Gastroesophageal sphincter (tissue), 4 donors: ENCODE results near the gene BSPH1. TPM values are rescaled to one million over a fixed set of nuclear protein-coding genes. Genes with fewer than 3 reads are reported as not detected.

Source experiments
- ATAC-seq: fragments of 150-250 bp; one replicate; pipeline ENCODE4 v1.9.1; 2016; ENCODE audit warnings: mild to moderate bottlenecking, moderate library complexity
- H3K27ac ChIP-seq, 4 donors: fragments of 200-600 bp; sonication (generic) in 3 of 4; 1 replicate in 3 of 4; 2 replicates in 1 of 4; pipeline ENCODE4 v1.5.1; 2016 to 2019
- H3K27me3 ChIP-seq: fragments of 200-600 bp; sonication (generic); one replicate; pipeline ENCODE4 v1.5.1; 2019
- H3K36me3 ChIP-seq, 2 donors: fragments of 200-600 bp; sonication (generic); one replicate each; pipeline ENCODE4 v1.5.1; 2019; ENCODE audit warnings: control low read depth in 1 of 2
- H3K4me1 ChIP-seq, 3 donors: fragments of 200-600 bp; sonication (generic); 1 replicate in 2 of 3; 2 replicates in 1 of 3; pipeline ENCODE4 v1.5.1; 2016 to 2019; ENCODE audit warnings: control low read depth in 2 of 3
- H3K4me3 ChIP-seq, 2 donors: fragments of 200-600 bp; sonication (generic); one replicate each; pipeline ENCODE4 v1.5.1; 2019; ENCODE audit warnings: mild to moderate bottlenecking in 1 of 2, moderate library complexity in 1 of 2
- H3K9me3 ChIP-seq, 3 donors: fragments of 200-600 bp; sonication (generic); one replicate each; pipeline ENCODE4 v1.5.1; 2017 to 2019; ENCODE audit warnings: control low read depth in 2 of 3
- CTCF ChIP-seq, 4 experiments: fragments of 200-600 bp in 2 of 4; fragments of 450-650 bp in 2 of 4; sonication (generic) in 1 of 4; IDR thresholded peaks; one replicate each; pipeline ENCODE4 v1.5.1; 2017 to 2019; ENCODE audit warnings: antibody characterized with exemption in 4 of 4, mild to moderate bottlenecking in 2 of 4, moderate library complexity in 2 of 4
- EP300 ChIP-seq: sonication (generic); formaldehyde crosslinking; IDR thresholded peaks from one replicate; pipeline ENCODE4 v1.6.1; 2017; ENCODE audit warnings: antibody characterized with exemption, mild to moderate bottlenecking
- POLR2A ChIP-seq, 2 donors: fragments of 450-650 bp; IDR thresholded peaks; one replicate each; pipeline ENCODE4 v1.6.1; 2017; ENCODE audit warnings: antibody characterized with exemption in 2 of 2, mild to moderate bottlenecking in 2 of 2, moderate library complexity in 1 of 2
- POLR2AphosphoS5 ChIP-seq: sonication (generic); formaldehyde crosslinking; IDR thresholded peaks from one replicate; pipeline ENCODE4 v1.6.1; 2017; ENCODE audit warnings: antibody characterized with exemption
- WGBS, 2 donors: methylation state at CpG; one replicate each; pipeline ENCODE4 v1.1.5; 2018; ENCODE audit warnings: low coverage in 1 of 2; 5-methylcytosine and 5-hydroxymethylcytosine counted together
- total RNA-seq, 4 donors: library from RNA; depleted of rRNA; stranded (reverse); fragments of >200 nt; gene quantifications; one replicate each; pipeline ENCODE4 v1.1.0, GENCODE V29; 2016

Gene BSPH1
- total RNA-seq, 4 donors from 2014 or later = not detected

- Histone ChIP-seq H3K36me3 (no peaks in the 10 kb centered on the region), H3K27me3 (peaks cover 42% of the 10 kb centered on the region), H3K27ac (no peak overlapping the region), H3K4me3 (no peak overlapping the region), H3K9me3 (no peaks in the 10 kb centered on the region), H3K4me1 (no peaks in the 10 kb centered on the region)
- TF ChIP-seq EP300 (no peak), POLR2A (IDR thresholded peaks at IDR 0.05) (no peak), CTCF (IDR thresholded peaks at IDR 0.05) (no peak), POLR2AphosphoS5 (no peak)
- ATAC-seq = no peak
- 74 to 100% methylated on average over 1 to 3 of the region's 3 CpGs for WGBS, 2 donors
These were observed 33.5 kb upstream of the BSPH1 start for GRCh38 chr19:48025480-48025879.

- H3K27me3 ChIP-seq = peaks cover 43% of the 10 kb centered on the region
- TF ChIP-seq POLR2AphosphoS5 (no peak), POLR2A (IDR thresholded peaks at IDR 0.05) (no peak), CTCF (IDR thresholded peaks at IDR 0.05) (no peak), EP300 (no peak)
These were observed 31.5 kb upstream of the BSPH1 start for GRCh38 chr19:48023518-48023917.

DNA sequence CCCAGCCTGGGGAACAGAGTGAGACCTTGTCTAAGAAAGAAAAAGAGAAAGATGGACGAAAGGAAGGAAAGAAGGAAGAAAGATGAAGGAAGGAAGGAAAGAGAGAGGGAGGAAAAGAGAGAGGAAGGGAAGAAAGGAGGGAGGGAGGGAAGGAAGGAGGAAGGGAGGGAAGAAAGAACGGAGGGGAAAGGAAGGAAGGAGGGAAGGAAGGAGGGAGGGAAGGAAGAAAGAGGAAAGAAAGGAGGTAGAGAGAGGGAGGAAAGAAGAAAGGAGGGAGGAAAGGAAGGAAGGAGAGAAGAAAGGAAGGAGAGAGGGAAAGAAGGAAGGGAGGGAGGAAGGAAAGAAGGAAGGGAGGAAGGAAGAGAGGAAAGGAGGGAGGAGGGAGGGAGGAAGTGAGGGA lies 31.0 kb upstream of the BSPH1 start:
- Histone ChIP-seq H3K4me1 (no peaks in the 10 kb centered on the region), H3K9me3 (no peaks in the 10 kb centered on the region), H3K27me3 (peaks cover 43% of the 10 kb centered on the region), H3K27ac (no peak overlapping the region), H3K4me3 (no peak overlapping the region), H3K36me3 (no peaks in the 10 kb centered on the region)
- 56 to 61% methylated on average over 2 of the region's 2 CpGs for WGBS, 2 donors
- ATAC-seq = no peak
- TF ChIP-seq EP300 (no peak), POLR2AphosphoS5 (no peak)

More at GRCh38 chr19:48023518-48023917, 31.5 kb upstream of the BSPH1 start:
- no peak for ATAC-seq
- Histone ChIP-seq H3K4me1 (no peaks in the 10 kb centered on the region), H3K4me3 (no peak overlapping the region), H3K36me3 (no peaks in the 10 kb centered on the region), H3K9me3 (no peaks in the 10 kb centered on the region), H3K27ac (no peak overlapping the region)
- WGBS, 2 donors = 76 to 93% methylated on average over 3 of the region's 3 CpGs

DNA sequence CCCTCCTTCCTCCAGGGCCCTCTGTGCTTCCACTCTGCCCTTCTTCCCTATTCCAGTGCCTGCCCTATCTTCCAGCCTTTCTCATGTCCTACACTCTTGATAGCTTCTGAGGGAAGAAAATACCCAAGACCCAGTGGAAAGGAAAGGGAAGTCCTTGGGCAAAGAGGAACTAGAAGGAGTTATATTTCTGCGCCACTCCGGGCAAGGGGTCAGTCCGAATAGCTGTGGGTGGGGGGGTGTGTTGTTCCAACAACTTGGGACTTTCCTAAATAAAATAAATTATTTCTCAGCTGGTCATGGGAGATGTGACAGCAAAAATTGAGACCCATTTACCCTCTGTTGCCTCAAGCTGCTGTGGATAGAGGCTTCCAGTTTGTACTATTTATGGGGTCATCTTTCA lies 28.7 kb upstream of the BSPH1 start:
- WGBS, 2 donors = 90% methylated on average over 2 of the region's 3 CpGs; no CpG with 5 or more reads in 1 of the 2 donors
- TF ChIP-seq POLR2AphosphoS5 (no peak), POLR2A (IDR thresholded peaks at IDR 0.05) (no peak), EP300 (no peak), CTCF (IDR thresholded peaks at IDR 0.05) (no peak)
- H3K27ac ChIP-seq = no peak overlapping the region
- H3K27me3 ChIP-seq = peaks cover 45% of the 10 kb centered on the region
- no peak for ATAC-seq
- no peaks in the 10 kb centered on the region for H3K4me1 ChIP-seq
- no peaks in the 10 kb centered on the region for H3K9me3 ChIP-seq
- no peaks in the 10 kb centered on the region for H3K36me3 ChIP-seq
- no peak overlapping the region for H3K4me3 ChIP-seq

- 85 to 92% methylated on average over 10 to 11 of the region's 11 CpGs for WGBS, 2 donors
- Histone ChIP-seq H3K27me3 (peaks cover 15% of the 10 kb centered on the region), H3K4me1 (no peaks in the 10 kb centered on the region), H3K27ac (no peak overlapping the region), H3K4me3 (no peak overlapping the region), H3K36me3 (no peaks in the 10 kb centered on the region), H3K9me3 (peaks cover 0 to 7% (median 0%) of the 10 kb centered on the region in 3 donors)
- TF ChIP-seq POLR2A (IDR thresholded peaks at IDR 0.05) = no peak
- TF ChIP-seq POLR2AphosphoS5 = no peak
- no peak for TF ChIP-seq EP300
- no peak for TF ChIP-seq CTCF (IDR thresholded peaks at IDR 0.05)
- ATAC-seq = no peak
These were observed 19.2 kb upstream of the BSPH1 start for GRCh38 chr19:48010932-48011758.
